IMR-90 (cell line): ENCODE measurements around the gene SLC25A11. TPM values are rescaled to one million over a fixed set of nuclear protein-coding genes. Genes with fewer than 3 reads are reported as not detected.
A peak's percentile ranks its signal among the peaks of the same experiment; 100 is the strongest.

ENCODE experiments used
- ATAC-seq: fragments of 200-7000 bp; cut with Tn5 transposase; 2 replicates; pipeline ENCODE4 v1.9.1; 2020; ENCODE audit warnings: low read depth, mild to moderate bottlenecking, moderate library complexity
- BruUV-seq: library from RNA; stranded (reverse); fragments of 400-500 nt; replicated peaks from 2 replicates; lab custom pipeline; 2021; lab: Mats Ljungman, UMichigan
- CTCF ChIA-PET: fragments of 300-600 bp; formaldehyde crosslinking; extraction: SDS; loops from one replicate; lab custom pipeline; 2021; ENCODE audit warnings: antibody characterized with exemption; lab: Yijun Ruan, JAX
- POLR2A ChIA-PET: fragments of 300-600 bp; sonication (Branson Sonifier 250); formaldehyde crosslinking; loops from one replicate; lab custom pipeline; 2022; ENCODE audit warnings: antibody characterized with exemption; ENCODE audit not compliant: unreplicated experiment; lab: Charles Lee
- DNase-seq: peaks from one replicate; pipeline ENCODE4 v3.0.0; 2013
- H2AFZ ChIP-seq: replicated peaks from 2 replicates; pipeline ENCODE3; 2013; ENCODE audit warnings: low read length, mild to moderate bottlenecking; ENCODE audit not compliant: poor library complexity
- H2AK5ac ChIP-seq: 2 replicates; pipeline ENCODE4 v1.6.1; 2013; ENCODE audit warnings: low read depth, low read length, inconsistent platforms
- H2AK9ac ChIP-seq: replicated peaks from 2 replicates; pipeline ENCODE3; 2013; ENCODE audit warnings: mild to moderate bottlenecking, low read depth, low read length, moderate library complexity; ENCODE audit not compliant: poor library complexity
- H2BK120ac ChIP-seq: 2 replicates; pipeline ENCODE4 v1.6.1; 2013; ENCODE audit warnings: low read depth, low read length, inconsistent platforms
- H2BK15ac ChIP-seq: 3 replicates; pipeline ENCODE4 v1.6.1; 2013; ENCODE audit warnings: low read depth, low read length, inconsistent platforms
- H2BK20ac ChIP-seq: 2 replicates; pipeline ENCODE4 v1.6.1; 2013; ENCODE audit warnings: low read depth, mild to moderate bottlenecking, inconsistent platforms, low read length, moderate library complexity
- H2BK5ac ChIP-seq: 2 replicates; pipeline ENCODE4 v1.6.1; 2013; ENCODE audit warnings: mild to moderate bottlenecking, low read depth, low read length, inconsistent platforms; ENCODE audit not compliant: poor library complexity, severe bottlenecking
- H3K14ac ChIP-seq: replicated peaks from 2 replicates; pipeline ENCODE4 v1.6.1; 2013; ENCODE audit warnings: low read depth, low read length, inconsistent platforms
- H3K18ac ChIP-seq: 2 replicates; pipeline ENCODE4 v1.6.1; 2013; ENCODE audit warnings: low read depth, low read length, control low read depth
- H3K23ac ChIP-seq: 2 replicates; pipeline ENCODE4 v1.6.1; 2013; ENCODE audit warnings: low read depth, low read length, inconsistent platforms
- H3K27ac ChIP-seq: 2 replicates; pipeline ENCODE4 v1.5.1; 2013; ENCODE audit warnings: mild to moderate bottlenecking, control low read depth, low read length; ENCODE audit not compliant: insufficient read depth
- H3K27me3 ChIP-seq: 2 replicates; pipeline ENCODE4 v1.6.1; 2013; ENCODE audit warnings: low read length; ENCODE audit not compliant: control insufficient read depth, insufficient read depth
- H3K36me3 ChIP-seq: 2 replicates; pipeline ENCODE4 v1.6.1; 2013; ENCODE audit warnings: low read length, mixed read lengths; ENCODE audit not compliant: control insufficient read depth, insufficient read depth
- H3K4ac ChIP-seq: 2 replicates; pipeline ENCODE4 v1.6.1; 2013; ENCODE audit warnings: low read depth, low read length, inconsistent platforms
- H3K4me1 ChIP-seq: 2 replicates; pipeline ENCODE4 v1.6.1; 2013; ENCODE audit warnings: low read length, mixed read lengths; ENCODE audit not compliant: control insufficient read depth, insufficient read depth
- H3K4me2 ChIP-seq: 2 replicates; pipeline ENCODE4 v1.6.1; 2013; ENCODE audit warnings: low read depth, mild to moderate bottlenecking, control low read depth, low read length, moderate library complexity
- H3K4me3 ChIP-seq: 2 replicates; pipeline ENCODE4 v1.5.1; 2013; ENCODE audit warnings: low read depth, mild to moderate bottlenecking, control low read depth, low read length, moderate library complexity; ENCODE audit not compliant: insufficient read depth
- H3K56ac ChIP-seq: 2 replicates; pipeline ENCODE4 v1.6.1; 2013; ENCODE audit warnings: low read length, inconsistent platforms; ENCODE audit not compliant: insufficient read depth; ENCODE audit errors: extremely low read depth
- H3K79me1 ChIP-seq, 2 experiments: 2 replicates each; pipeline ENCODE4 v1.6.1; 2013; ENCODE audit warnings: low read length in 2 of 2, inconsistent platforms in 1 of 2, low read depth in 1 of 2
- H3K9ac ChIP-seq: 2 replicates; pipeline ENCODE4 v1.6.1; 2013; ENCODE audit warnings: low read depth, low read length, control low read depth
- H3K9me1 ChIP-seq: 2 replicates; pipeline ENCODE4 v1.6.1; 2013; ENCODE audit warnings: low read length, inconsistent platforms; ENCODE audit not compliant: insufficient read depth
- H3K9me3 ChIP-seq: 2 replicates; pipeline ENCODE4 v1.6.1; 2013; ENCODE audit warnings: low read length; ENCODE audit not compliant: control insufficient read depth, insufficient read depth
- H4K20me1 ChIP-seq: 2 replicates; pipeline ENCODE4 v1.6.1; 2013; ENCODE audit warnings: low read length, inconsistent platforms; ENCODE audit not compliant: insufficient read depth
- H4K5ac ChIP-seq: 2 replicates; pipeline ENCODE4 v1.6.1; 2013; ENCODE audit warnings: mild to moderate bottlenecking, low read depth, low read length, control low read depth
- H4K8ac ChIP-seq, 2 experiments: 2 replicates each; pipeline ENCODE4 v1.6.1; 2013; ENCODE audit warnings: low read depth in 2 of 2, low read length in 2 of 2, control low read depth in 1 of 2, inconsistent platforms in 1 of 2
- H4K91ac ChIP-seq: 2 replicates; pipeline ENCODE4 v1.6.1; 2013; ENCODE audit warnings: low read depth, low read length, inconsistent platforms; ENCODE audit not compliant: insufficient read depth
- CEBPB ChIP-seq: IDR thresholded peaks from 2 replicates; pipeline ENCODE4 v1.6.1; 2012; ENCODE audit warnings: low read depth, low read length, improper control_type of control experiment
- CHD1 ChIP-seq: IDR thresholded peaks from 2 replicates; pipeline ENCODE4 v1.6.1; 2012; ENCODE audit warnings: low read depth, low read length, improper control_type of control experiment
- CTCF ChIP-seq: conservative IDR thresholded peaks from 2 replicates; pipeline ENCODE4 v1.5.1; 2012; ENCODE audit warnings: mild to moderate bottlenecking, low read depth, low read length, improper control_type of control experiment
- ELK1 ChIP-seq: fragments of 150-350 bp; IDR thresholded peaks from 2 replicates; pipeline ENCODE4 v1.6.1; 2016; ENCODE audit warnings: low read depth, mild to moderate bottlenecking, low read length, moderate library complexity, borderline replicate concordance
- FOS ChIP-seq: fragments of 150-350 bp; IDR thresholded peaks from 2 replicates; pipeline ENCODE4 v1.6.1; 2016; ENCODE audit warnings: low read depth, low read length
- MAZ ChIP-seq: IDR thresholded peaks from 2 replicates; pipeline ENCODE4 v1.6.1; 2012; ENCODE audit warnings: low read depth, mild to moderate bottlenecking, low read length, improper control_type of control experiment, moderate library complexity, borderline replicate concordance
- MXI1 ChIP-seq: IDR thresholded peaks from 2 replicates; pipeline ENCODE4 v1.6.1; 2012; ENCODE audit warnings: low read depth, mild to moderate bottlenecking, low read length, moderate library complexity, borderline replicate concordance
- POLR2A ChIP-seq: IDR thresholded peaks from 2 replicates; pipeline ENCODE4 v1.6.1; 2012; ENCODE audit warnings: mild to moderate bottlenecking, low read depth, low read length
- RAD21 ChIP-seq: IDR thresholded peaks from 2 replicates; pipeline ENCODE4 v1.6.1; 2012; ENCODE audit warnings: low read length, improper control_type of control experiment
- RCOR1 ChIP-seq: IDR thresholded peaks from 2 replicates; pipeline ENCODE4 v1.6.1; 2012; ENCODE audit warnings: mild to moderate bottlenecking, low read length, improper control_type of control experiment; ENCODE audit not compliant: insufficient replicate concordance
- RFX5 ChIP-seq: IDR thresholded peaks from 2 replicates; pipeline ENCODE4 v1.8.0; 2012; ENCODE audit warnings: low read depth, mild to moderate bottlenecking, low read length, moderate library complexity
- SMC3 ChIP-seq: fragments of 150-350 bp; IDR thresholded peaks from 2 replicates; pipeline ENCODE4 v1.6.1; 2016; ENCODE audit warnings: low read depth, mild to moderate bottlenecking, antibody characterized with exemption, low read length, moderate library complexity
- USF2 ChIP-seq: fragments of 150-350 bp; IDR thresholded peaks from 2 replicates; pipeline ENCODE4 v1.6.1; 2017; ENCODE audit warnings: mild to moderate bottlenecking, antibody characterized with exemption, low read length, low read depth
- WGBS, 2 experiments: methylation state at CpG; one replicate each; pipeline versions ENCODE4 v1.1.5 to v1.1.7; 2013; ENCODE audit warnings: missing lambda C conversion rate in 2 of 2; ENCODE audit not compliant: insufficient read length in 1 of 2; ENCODE audit errors: extremely low coverage in 2 of 2; 5-methylcytosine and 5-hydroxymethylcytosine counted together
- dilution Hi-C: fragments of 300-500 bp; cut with HindIII; formaldehyde crosslinking; loops from one replicate; pipeline ENCODE4 v1.14.3; 2018; ENCODE audit warnings: low sequenced_read_pairs; ENCODE audit not compliant: unreplicated experiment
- in situ Hi-C: fragments of 300-500 bp; cut with MboI; formaldehyde crosslinking; loops from 3 replicates; pipeline ENCODE4 v1.14.3; 2019; ENCODE audit warnings: low sequenced_read_pairs, inconsistent platforms, mixed read lengths
- intact Hi-C: fragments of 100-400 bp; cut with micrococcal nuclease; formaldehyde crosslinking; loops from 2 replicates; pipeline ENCODE4 v1.10.0; 2022
- polyA plus RNA-seq, 3 experiments: library from polyadenylated mRNA; depleted of rRNA; stranded (reverse); fragments of >200 nt; gene quantifications; 2 replicates each; pipeline ENCODE4 v1.2.3, GENCODE V29; 2012; ENCODE audit warnings: low replicate concordance in 1 of 3
- total RNA-seq: library from RNA; depleted of rRNA; stranded (reverse); fragments of >200 nt; gene quantifications from 2 replicates; pipeline ENCODE4 v1.2.3, GENCODE V29; 2012

Gene SLC25A11
- total and polyA plus RNA-seq, 2 of the 4 experiments (the other 2 are of a cell fraction) = 35.0 to 62.2 TPM

- Histone ChIP-seq H2AFZ (peak overlapping the region; percentile 89), H3K9me3 (no peaks in the 10 kb centered on the region), H3K14ac (peak overlapping the region; percentile 86), H4K5ac (no peak overlapping the region), H3K27ac (peak overlapping the region; percentile 71), H3K23ac (peak overlapping the region; percentile 99), H4K20me1 (peaks cover 27% of the 10 kb centered on the region; the same call in 1 of the 2 replicates), H3K4ac (peak overlapping the region; percentile 82), H3K27me3 (no peaks in the 10 kb centered on the region), H3K9me1 (peaks cover 12% of the 10 kb centered on the region), H2BK15ac (no peak overlapping the region), H3K4me2 (peak overlapping the region; percentile 94), H3K36me3 (peaks cover 33% of the 10 kb centered on the region), H3K18ac (no peak overlapping the region), H2BK20ac (no peak overlapping the region), H2BK120ac (no peak overlapping the region), H2AK5ac (peak overlapping the region; percentile 81), H3K4me1 (peaks cover 14% of the 10 kb centered on the region), H3K9ac (peak overlapping the region; percentile 81), H4K8ac (peak overlapping the region; percentile 1 to 71; a peak in 2 of 4 replicates), H2BK5ac (peak overlapping the region; percentile 5), H3K56ac (peak overlapping the region; percentile 69), H3K4me3 (peak overlapping the region; percentile 68), H3K79me1 (peaks cover 17 to 50% of the 10 kb centered on the region in 2 experiments; a peak in 3 of 4 replicates), H4K91ac (peak overlapping the region; percentile 51; the same call in 1 of the 2 replicates), H2AK9ac (peak overlapping the region; percentile 97)
- dilution Hi-C loops = no loop called here
- intact Hi-C loops = no loop called here
- no TSS peak for BruUV-seq
- POLR2A ChIA-PET = interaction anchor here (2.0 kb wide), 1 partner anchor 27 kb away, joined by 14 read pairs; the partner anchor contains the start of gene SPAG7
- no peak for ATAC-seq
- CTCF ChIA-PET = interaction anchor here (0.5 to 1.6 kb wide), 3 partner anchors 28 to 524 kb away, joined by 3 read pairs; partner anchors contain the start of gene SPAG7
- in situ Hi-C loops = no loop called here
- DNase-seq = no peak
- WGBS, 2 experiments = 56% methylated on average over 8 of the region's 19 CpGs; no CpG with 5 or more reads in 1 of the 2 experiments
- TF ChIP-seq FOS (no peak), MAZ (no peak), POLR2A (no peak), RFX5 (no peak), MXI1 (no peak), USF2 (no peak), CTCF (no peak), ELK1 (no peak), SMC3 (no peak), CHD1 (no peak), RCOR1 (no peak), RAD21 (no peak), CEBPB (no peak)
These were observed 929 bp downstream of the SLC25A11 start for GRCh38 chr17:4938688-4939545.
